Activated CD8-positive, alpha-beta T cell treated with anti-CD3 and anti-CD28 coated beads for 36 hours (primary cell): ENCODE measurements around the gene TCAP. TPM values are rescaled to one million over a fixed set of nuclear protein-coding genes. Genes with fewer than 3 reads are reported as not detected.

ENCODE experiments used
- ATAC-seq: fragments of 200-7000 bp; cut with Tn5 transposase; one replicate; pipeline ENCODE4 v1.10.0; 2021; ENCODE audit warnings: mild to moderate bottlenecking, moderate library complexity
- CTCF ChIA-PET: fragments of 350-600 bp; sonication (Branson Sonifier 250); formaldehyde crosslinking; loops from one replicate; lab custom pipeline; 2021; ENCODE audit warnings: antibody characterized with exemption; lab: Charles Lee
- POLR2A ChIA-PET: fragments of 350-600 bp; sonication (Branson Sonifier 250); formaldehyde crosslinking; loops from one replicate; lab custom pipeline; 2021; ENCODE audit warnings: antibody characterized with exemption; lab: Charles Lee
- DNase-seq: peaks from one replicate; pipeline ENCODE4 v3.0.0-alpha.2; 2020
- H3K27ac Mint-ChIP-seq: one replicate; pipeline ENCODE4 v1.8.0; 2021; ENCODE audit warnings: mild to moderate bottlenecking, mixed read lengths
- H3K27me3 Mint-ChIP-seq: one replicate; pipeline ENCODE4 v1.8.0; 2021; ENCODE audit warnings: mixed read lengths
- H3K36me3 Mint-ChIP-seq: one replicate; pipeline ENCODE4 v1.8.0; 2021; ENCODE audit warnings: low read depth, mixed read lengths
- H3K4me1 Mint-ChIP-seq: one replicate; pipeline ENCODE4 v1.8.0; 2021; ENCODE audit warnings: low read depth, mixed read lengths
- H3K4me3 Mint-ChIP-seq: one replicate; pipeline ENCODE4 v1.8.0; 2021; ENCODE audit warnings: mild to moderate bottlenecking, moderate library complexity, mixed read lengths
- H3K9me3 Mint-ChIP-seq: one replicate; pipeline ENCODE4 v1.8.0; 2021; ENCODE audit warnings: mixed read lengths
- intact Hi-C: fragments of 100-400 bp; cut with micrococcal nuclease; formaldehyde crosslinking; loops from one replicate; pipeline ENCODE4 v1.10.0; 2022
- total RNA-seq, 2 experiments: library from RNA; stranded (reverse); gene quantifications; one replicate each; pipeline ENCODE4 v1.2.3, GENCODE V29; 2021
- TF ChIP-seq, protein P1 (sequence below): fragments of 200-600 bp; IDR thresholded peaks from one replicate; pipeline ENCODE4 v1.8.0; 2022; ENCODE audit warnings: antibody characterized with exemption, mild to moderate bottlenecking

The TCAP gene
- total RNA-seq, 2 experiments from 2014 or later = 0.95 to 1.3 TPM

DNA sequence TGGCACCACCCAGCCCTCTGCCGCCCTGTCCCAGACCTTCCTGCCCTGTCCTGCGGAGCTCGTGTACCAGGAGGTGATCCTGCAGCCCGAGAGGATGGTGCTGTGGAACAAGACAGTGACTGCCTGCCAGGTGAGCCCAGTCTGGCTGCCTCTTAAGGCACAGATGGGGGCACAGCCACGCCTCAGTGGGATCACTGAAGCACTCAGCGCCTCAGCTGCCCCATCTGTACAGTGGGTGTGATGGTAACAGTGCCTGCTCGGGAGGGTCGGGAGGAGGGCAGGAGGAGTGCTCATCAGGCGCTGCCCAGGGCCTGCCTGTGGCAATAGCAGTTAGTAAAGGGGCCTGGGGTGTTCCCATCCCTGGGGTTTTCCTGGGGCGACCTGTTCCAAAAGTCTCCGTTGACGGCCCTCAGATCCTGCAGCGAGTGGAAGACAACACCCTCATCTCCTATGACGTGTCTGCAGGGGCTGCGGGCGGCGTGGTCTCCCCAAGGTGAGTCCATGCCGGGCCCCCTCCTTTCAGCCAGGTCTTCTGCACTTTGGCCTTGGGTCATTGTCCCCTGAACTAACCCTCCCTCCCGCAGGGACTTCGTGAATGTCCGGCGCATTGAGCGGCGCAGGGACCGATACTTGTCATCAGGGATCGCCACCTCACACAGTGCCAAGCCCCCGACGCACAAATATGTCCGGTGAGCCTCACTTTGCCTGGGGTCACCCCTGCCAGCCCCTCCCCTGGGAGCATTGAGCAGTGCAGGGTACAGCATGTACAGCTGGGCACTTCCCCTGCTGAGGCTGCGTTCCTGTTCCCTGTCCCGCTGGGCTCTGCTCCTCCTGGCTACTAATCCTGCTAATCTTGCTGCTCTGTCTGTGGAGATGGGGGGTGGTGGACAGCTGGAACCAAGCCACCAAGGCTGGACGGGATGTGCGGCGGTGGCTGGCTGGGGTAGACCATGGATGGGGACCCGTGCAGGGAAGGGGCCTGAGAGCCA, 4.5 kb upstream of the TCAP start:
- Mint-ChIP-seq H3K27me3 (no peaks in the 10 kb centered on the region), H3K27ac (no peak overlapping the region), H3K4me3 (no peak overlapping the region), H3K4me1 (peaks cover 19% of the 10 kb centered on the region), H3K36me3 (peaks cover 2% of the 10 kb centered on the region), H3K9me3 (no peaks in the 10 kb centered on the region)
- intact Hi-C loops = no loop called here
- TF ChIP-seq, protein P1, sequence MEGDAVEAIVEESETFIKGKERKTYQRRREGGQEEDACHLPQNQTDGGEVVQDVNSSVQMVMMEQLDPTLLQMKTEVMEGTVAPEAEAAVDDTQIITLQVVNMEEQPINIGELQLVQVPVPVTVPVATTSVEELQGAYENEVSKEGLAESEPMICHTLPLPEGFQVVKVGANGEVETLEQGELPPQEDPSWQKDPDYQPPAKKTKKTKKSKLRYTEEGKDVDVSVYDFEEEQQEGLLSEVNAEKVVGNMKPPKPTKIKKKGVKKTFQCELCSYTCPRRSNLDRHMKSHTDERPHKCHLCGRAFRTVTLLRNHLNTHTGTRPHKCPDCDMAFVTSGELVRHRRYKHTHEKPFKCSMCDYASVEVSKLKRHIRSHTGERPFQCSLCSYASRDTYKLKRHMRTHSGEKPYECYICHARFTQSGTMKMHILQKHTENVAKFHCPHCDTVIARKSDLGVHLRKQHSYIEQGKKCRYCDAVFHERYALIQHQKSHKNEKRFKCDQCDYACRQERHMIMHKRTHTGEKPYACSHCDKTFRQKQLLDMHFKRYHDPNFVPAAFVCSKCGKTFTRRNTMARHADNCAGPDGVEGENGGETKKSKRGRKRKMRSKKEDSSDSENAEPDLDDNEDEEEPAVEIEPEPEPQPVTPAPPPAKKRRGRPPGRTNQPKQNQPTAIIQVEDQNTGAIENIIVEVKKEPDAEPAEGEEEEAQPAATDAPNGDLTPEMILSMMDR = no peak
- ChIA-PET CTCF (interaction anchor here (1.1 to 1.6 kb wide), 3 partner anchors 8 to 39 kb away, joined by 4 to 6 read pairs (median 4); no protein-coding TSS in a partner anchor), POLR2A (interaction anchor here (0.8 to 1.1 kb wide), 4 partner anchors 10 to 27 kb away, joined by 3 to 5 read pairs (median 3); partner anchors contain the start of gene PGAP3)
- ATAC-seq (no peak), DNase-seq (no peak)

GRCh38 chr17:39661744-39662541, 3.2 kb upstream of the TCAP start:
- H3K9me3 Mint-ChIP-seq = no peaks in the 10 kb centered on the region
- intact Hi-C loops = no loop called here
- H3K4me1 Mint-ChIP-seq = peaks cover 19% of the 10 kb centered on the region
- no peak for ATAC-seq
- CTCF ChIA-PET = interaction anchor here (0.8 kb wide), 1 partner anchor 8 kb away, joined by 3 read pairs; no protein-coding TSS in a partner anchor
- TF ChIP-seq, protein P1 = no peak
- no peak overlapping the region for H3K4me3 Mint-ChIP-seq
- H3K27me3 Mint-ChIP-seq = peaks cover 3% of the 10 kb centered on the region
- no peak overlapping the region for H3K27ac Mint-ChIP-seq
- DNase-seq = no peak
- peaks cover under 1% of the 10 kb centered on the region for H3K36me3 Mint-ChIP-seq
- POLR2A ChIA-PET = interaction anchor here (0.8 kb wide), 1 partner anchor 13 kb away, joined by 3 read pairs; no protein-coding TSS in a partner anchor

- H3K27ac Mint-ChIP-seq = no peak overlapping the region
- H3K9me3 Mint-ChIP-seq = no peaks in the 10 kb centered on the region
- CTCF ChIA-PET = interaction anchor here (0.8 to 1.1 kb wide), 2 partner anchors 9 kb away, joined by 3 read pairs; no protein-coding TSS in a partner anchor
- no peaks in the 10 kb centered on the region for H3K36me3 Mint-ChIP-seq
- intact Hi-C loops = no loop called here
- H3K4me1 Mint-ChIP-seq = peaks cover 18% of the 10 kb centered on the region
- no peak overlapping the region for H3K4me3 Mint-ChIP-seq
- POLR2A ChIA-PET = no interaction called here
- H3K27me3 Mint-ChIP-seq = peaks cover 4% of the 10 kb centered on the region
- TF ChIP-seq, protein P1 = no peak
- DNase-seq = no peak
- no peak for ATAC-seq
These were observed 2.4 kb upstream of the TCAP start for GRCh38 chr17:39662551-39663339.

GRCh38 chr17:39663340-39663687, 1.8 kb upstream of the TCAP start:
- Mint-ChIP-seq H3K9me3 (no peaks in the 10 kb centered on the region), H3K4me3 (no peak overlapping the region), H3K27ac (no peak overlapping the region), H3K4me1 (peaks cover 14% of the 10 kb centered on the region), H3K36me3 (no peaks in the 10 kb centered on the region), H3K27me3 (peaks cover 4% of the 10 kb centered on the region)
- DNase-seq = no peak
- CTCF ChIA-PET = interaction anchor here (1.1 to 12.7 kb wide), 2 partner anchors 9 to 10 kb away, joined by 3 to 146 read pairs; no protein-coding TSS in a partner anchor
- intact Hi-C loops = no loop called here
- TF ChIP-seq, protein P1 = no peak
- POLR2A ChIA-PET = no interaction called here
- ATAC-seq = no peak
